HepG2 (cell line): ENCODE measurements around the gene RSKR. TPM values are rescaled to one million over a fixed set of nuclear protein-coding genes. Genes with fewer than 3 reads are reported as not detected.

ENCODE experiments used
- ATAC-seq: fragments of 200-7000 bp; cut with Tn5 transposase; 3 replicates; pipeline ENCODE4 v1.9.1; 2020; ENCODE audit warnings: mild to moderate bottlenecking, moderate library complexity
- BruUV-seq: library from RNA; stranded (reverse); fragments of 400-500 nt; replicated peaks from 2 replicates; lab custom pipeline; 2021; lab: Mats Ljungman, UMichigan
- CTCF ChIA-PET: fragments of 300-600 bp; formaldehyde crosslinking; extraction: SDS; loops from one replicate; lab custom pipeline; 2021; ENCODE audit warnings: low total read pairs, inconsistent platforms, low intra/inter-chr PET ratio; lab: Yijun Ruan, JAX
- POLR2A ChIA-PET: fragments of 350-600 bp; sonication (Branson Sonifier 250); formaldehyde crosslinking; loops from one replicate; lab custom pipeline; 2020; ENCODE audit warnings: antibody characterized with exemption, inconsistent platforms; lab: Yijun Ruan, JAX
- DNase-seq: peaks from one replicate; pipeline ENCODE4 v3.0.0-alpha.2; 2015; ENCODE audit warnings: low spot score
- FAIRE-seq: peaks from 3 replicates; lab custom pipeline; 2011; peaks lifted over from hg19 to GRCh38; lab: Jason Lieb, UNC
- H2AFZ ChIP-seq: one replicate; pipeline ENCODE4 v1.6.1; 2011; ENCODE audit warnings: low read length, inconsistent platforms
- H3K27ac ChIP-seq: fragments of 300-600 bp; 3 replicates; pipeline ENCODE4 v1.8.0; 2011; ENCODE audit warnings: mixed run types, mild to moderate bottlenecking, mixed read lengths, low read length, inconsistent platforms; ENCODE audit not compliant: insufficient read depth; ENCODE audit errors: extremely low read length
- H3K27me3 ChIP-seq, 2 experiments: fragments of 200-600 bp in 1 of 2; 2 replicates in 1 of 2; 3 replicates in 1 of 2; pipeline versions ENCODE4 v1.6.0 to v1.8.0; 2011; ENCODE audit warnings: low read length in 2 of 2, mild to moderate bottlenecking in 2 of 2, moderate library complexity in 2 of 2, inconsistent platforms in 1 of 2; ENCODE audit not compliant: insufficient read depth in 2 of 2, control insufficient read depth in 1 of 2
- H3K36me3 ChIP-seq, 2 experiments: fragments of 200-600 bp in 1 of 2; replicated peaks in 1 of 2; 2 replicates in 1 of 2; 3 replicates in 1 of 2; pipeline versions ENCODE4 v1.5.1 to v1.8.0; 2011; ENCODE audit warnings: low read length in 2 of 2, inconsistent platforms in 1 of 2; ENCODE audit not compliant: insufficient read depth in 2 of 2, control insufficient read depth in 1 of 2
- H3K4me1 ChIP-seq: 2 replicates; pipeline ENCODE4 v1.5.1; 2012; ENCODE audit warnings: low read length, inconsistent platforms; ENCODE audit not compliant: insufficient read depth
- H3K4me2 ChIP-seq: 2 replicates; pipeline ENCODE4 v1.6.0; 2011; ENCODE audit warnings: low read depth, low read length, inconsistent platforms
- H3K4me3 ChIP-seq, 3 experiments: fragments of 200-600 bp in 1 of 3; sonication (generic), shearing (Covaris generic) in 1 of 3; replicated peaks in 1 of 3; 2 replicates each; pipeline ENCODE4 v1.5.1; 2011 to 2016; ENCODE audit warnings: low read length in 3 of 3, inconsistent platforms in 2 of 3, low read depth in 2 of 3, mild to moderate bottlenecking in 2 of 3, control low read depth in 1 of 3, mixed read lengths in 1 of 3; ENCODE audit not compliant: insufficient read depth in 1 of 3
- H3K79me2 ChIP-seq: one replicate; pipeline ENCODE4 v1.6.1; 2011; ENCODE audit warnings: low read length, inconsistent platforms; ENCODE audit not compliant: insufficient read depth
- H3K9ac ChIP-seq: 2 replicates; pipeline ENCODE4 v1.6.0; 2011; ENCODE audit warnings: mild to moderate bottlenecking, low read depth, low read length, inconsistent platforms; ENCODE audit not compliant: insufficient read depth
- H3K9me3 ChIP-seq: 2 replicates; pipeline ENCODE4 v1.5.1; 2012; ENCODE audit warnings: mild to moderate bottlenecking, low read length
- H4K20me1 ChIP-seq: 2 replicates; pipeline ENCODE4 v1.6.0; 2011; ENCODE audit warnings: inconsistent platforms, mild to moderate bottlenecking, low read length, moderate library complexity; ENCODE audit not compliant: insufficient read depth
- ARNTL ChIP-seq: sonication (generic); formaldehyde crosslinking; IDR thresholded peaks from 2 replicates; pipeline ENCODE4 v1.4.0; 2020; ENCODE audit warnings: mild to moderate bottlenecking, missing genetic modification reagents
- CREM ChIP-seq, 2 experiments: sonication (generic) in 1 of 2; formaldehyde crosslinking in 1 of 2; IDR thresholded peaks; 2 replicates each; pipeline versions ENCODE4 v1.4.0 to v1.6.1; 2016 to 2020; ENCODE audit warnings: antibody characterized with exemption in 1 of 2, mild to moderate bottlenecking in 1 of 2, missing genetic modification reagents in 1 of 2
- EEA1 ChIP-seq: sonication (generic); formaldehyde crosslinking; IDR thresholded peaks from 2 replicates; pipeline ENCODE4 v1.5.1; 2020; ENCODE audit warnings: mild to moderate bottlenecking, missing genetic modification reagents, borderline replicate concordance
- HNRNPL ChIP-seq: fragments of 200-400 bp; formaldehyde crosslinking; IDR thresholded peaks from 2 replicates; pipeline ENCODE4 v1.6.1; 2017; ENCODE audit warnings: mild to moderate bottlenecking, low read depth, low read length
- KLF11 ChIP-seq: IDR thresholded peaks from 2 replicates; pipeline ENCODE4 v1.6.1; 2016; ENCODE audit warnings: missing compliant biosample characterization
- MIER3 ChIP-seq: IDR thresholded peaks from 2 replicates; pipeline ENCODE4 v1.6.1; 2016; ENCODE audit warnings: missing compliant biosample characterization, borderline replicate concordance
- NR2F2 ChIP-seq: IDR thresholded peaks from 2 replicates; pipeline ENCODE4 v1.6.1; 2012; ENCODE audit warnings: low read depth, inconsistent platforms, borderline replicate concordance
- RORA ChIP-seq: sonication (generic); formaldehyde crosslinking; IDR thresholded peaks from 2 replicates; pipeline ENCODE4 v1.5.0; 2020; ENCODE audit warnings: mild to moderate bottlenecking, missing genetic modification reagents, moderate library complexity
- TBX3 ChIP-seq: fragments of 450-650 bp; IDR thresholded peaks from 2 replicates; pipeline ENCODE4 v1.6.1; 2017; ENCODE audit warnings: antibody characterized with exemption, mild to moderate bottlenecking, inconsistent platforms, borderline replicate concordance
- ZNF432 ChIP-seq: sonication (generic); formaldehyde crosslinking; IDR thresholded peaks from 2 replicates; pipeline ENCODE4 v1.5.0; 2020; ENCODE audit warnings: missing genetic modification reagents, mild to moderate bottlenecking, borderline replicate concordance
- ZNF749 ChIP-seq: sonication (generic); formaldehyde crosslinking; IDR thresholded peaks from 2 replicates; pipeline ENCODE4 v1.8.0; 2022; ENCODE audit warnings: mild to moderate bottlenecking, missing genetic modification reagents, moderate library complexity, borderline replicate concordance
- WGBS: methylation state at CpG from one replicate; pipeline ENCODE4 v1.1.6; 2017; ENCODE audit warnings: low lambda C conversion rate; 5-methylcytosine and 5-hydroxymethylcytosine counted together
- in situ Hi-C: cut with HindIII; loops from 2 replicates; pipeline ENCODE4 v1.10.0; 2017; ENCODE audit warnings: low pct_unique_long_range_greater_than_20kb; ENCODE audit not compliant: extremely low pct_ligation_motif_present
- intact Hi-C: fragments of 100-400 bp; cut with micrococcal nuclease; formaldehyde crosslinking; loops from one replicate; pipeline ENCODE4 v1.10.0; 2022; ENCODE audit not compliant: unreplicated experiment
- polyA plus RNA-seq, 8 experiments: library from polyadenylated mRNA; depleted of rRNA in 3 of 8; stranded (reverse) in 7 of 8; unstranded in 1 of 8; fragments of >200 nt; fragmentation: Illumina TruSeq in 4 of 8; extraction: Trizol in 4 of 8; gene quantifications; 2 replicates each; pipeline versions ENCODE4 v1.2.1 to v1.2.3, GENCODE V29; 2011 to 2016; ENCODE audit warnings: low read depth in 4 of 8, missing spikeins in 1 of 8, mixed read lengths in 1 of 8; ENCODE audit not compliant: insufficient read depth in 1 of 8
- total RNA-seq, 5 experiments: library from RNA; depleted of rRNA; stranded (reverse); fragments of >200 nt; fragmentation: Illumina TruSeq; extraction: Trizol; gene quantifications; 2 replicates each; pipeline ENCODE4 v1.2.3, GENCODE V29; 2016; ENCODE audit warnings: low read depth in 1 of 5
- TF ChIP-seq, protein P1 (sequence below): sonication (generic); formaldehyde crosslinking; IDR thresholded peaks from 2 replicates; pipeline ENCODE4 v1.4.0; 2020; ENCODE audit warnings: missing genetic modification reagents
- TF ChIP-seq, protein P2 (sequence below): IDR thresholded peaks from 2 replicates; pipeline ENCODE4 v1.6.1; 2016; ENCODE audit warnings: missing compliant biosample characterization, missing genetic modification reagents, borderline replicate concordance

RSKR gene
- total and polyA plus RNA-seq, 2 of the 13 experiments (the other 11 are each of a cell fraction or from before 2014, with no cell fraction given), result 5.0 to 10.4 TPM

DNA sequence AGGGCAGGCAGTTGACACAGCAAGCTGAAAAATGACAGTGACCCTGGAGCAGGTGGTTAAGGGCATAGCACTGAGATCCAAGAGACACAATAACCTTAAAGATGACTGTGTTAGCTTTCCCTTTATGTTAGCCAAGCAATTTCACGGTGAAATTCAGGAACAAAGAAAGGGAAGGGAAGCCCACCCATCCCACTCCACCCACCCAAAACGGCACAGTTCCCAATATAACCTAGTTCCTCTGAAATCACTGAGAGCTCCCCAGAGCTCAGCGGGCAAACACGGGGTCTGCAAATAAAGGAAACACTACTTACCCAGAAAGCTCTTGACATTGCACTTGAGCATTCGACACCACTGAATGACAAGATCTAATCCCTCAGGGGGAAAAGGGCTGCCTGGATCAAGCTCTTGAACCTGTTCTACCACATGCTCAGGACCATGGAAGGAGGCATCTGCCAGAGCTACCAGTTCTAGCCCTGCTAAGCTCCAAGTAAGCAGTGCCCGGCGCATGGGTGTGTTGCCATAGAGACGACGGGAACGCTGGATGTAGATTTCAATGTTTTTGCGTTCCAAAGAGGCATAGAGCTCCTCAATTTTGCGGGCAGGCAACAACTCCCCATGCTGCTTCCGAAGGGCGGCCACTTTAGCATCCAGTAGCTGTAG lies 20.4 kb upstream of the RSKR start:
- TF ChIP-seq ZNF749 (CRISPR knock-in tag) (no peak), HNRNPL (no peak), ZNF432 (no peak), RORA (CRISPR knock-in tag) (no peak), NR2F2 (no peak), ARNTL (CRISPR knock-in tag) (no peak), EEA1 (no peak), CREM (IDR thresholded peaks at IDR 0.05) (no peak), CREM (CRISPR knock-in tag; IDR thresholded peaks at IDR 0.05) (no peak), KLF11 (no peak), MIER3 (CRISPR knock-in tag) (no peak), TBX3 (no peak)
- TF ChIP-seq, protein P1, sequence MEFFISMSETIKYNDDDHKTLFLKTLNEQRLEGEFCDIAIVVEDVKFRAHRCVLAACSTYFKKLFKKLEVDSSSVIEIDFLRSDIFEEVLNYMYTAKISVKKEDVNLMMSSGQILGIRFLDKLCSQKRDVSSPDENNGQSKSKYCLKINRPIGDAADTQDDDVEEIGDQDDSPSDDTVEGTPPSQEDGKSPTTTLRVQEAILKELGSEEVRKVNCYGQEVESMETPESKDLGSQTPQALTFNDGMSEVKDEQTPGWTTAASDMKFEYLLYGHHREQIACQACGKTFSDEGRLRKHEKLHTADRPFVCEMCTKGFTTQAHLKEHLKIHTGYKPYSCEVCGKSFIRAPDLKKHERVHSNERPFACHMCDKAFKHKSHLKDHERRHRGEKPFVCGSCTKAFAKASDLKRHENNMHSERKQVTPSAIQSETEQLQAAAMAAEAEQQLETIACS (CRISPR knock-in tag), result no peak
- TF ChIP-seq, protein P2, sequence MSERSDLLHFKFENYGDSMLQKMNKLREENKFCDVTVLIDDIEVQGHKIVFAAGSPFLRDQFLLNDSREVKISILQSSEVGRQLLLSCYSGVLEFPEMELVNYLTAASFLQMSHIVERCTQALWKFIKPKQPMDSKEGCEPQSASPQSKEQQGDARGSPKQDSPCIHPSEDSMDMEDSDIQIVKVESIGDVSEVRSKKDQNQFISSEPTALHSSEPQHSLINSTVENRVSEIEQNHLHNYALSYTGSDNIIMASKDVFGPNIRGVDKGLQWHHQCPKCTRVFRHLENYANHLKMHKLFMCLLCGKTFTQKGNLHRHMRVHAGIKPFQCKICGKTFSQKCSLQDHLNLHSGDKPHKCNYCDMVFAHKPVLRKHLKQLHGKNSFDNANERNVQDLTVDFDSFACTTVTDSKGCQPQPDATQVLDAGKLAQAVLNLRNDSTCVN (CRISPR knock-in tag), result no peak
- in situ Hi-C loops, result loop anchor here (25.0 kb wide), 1 partner anchor 253 kb away; the partner anchor contains the start of gene FLOT2

More for the DNA sequence above, 20.4 kb upstream of the RSKR start:
- POLR2A ChIA-PET, result interaction anchor here (1.4 kb wide), 1 partner anchor 10 kb away, joined by 5 read pairs; the partner anchor contains the start of gene BLTP2
- no peak overlapping the region for H3K4me3 ChIP-seq
- H3K4me1 ChIP-seq, result no peaks in the 10 kb centered on the region
- no peak overlapping the region for H3K27ac ChIP-seq
- intact Hi-C loops, result no loop called here
- DNase-seq, result no peak
- no peak for ATAC-seq
- H3K36me3 ChIP-seq, result peaks cover 48 to 90% of the 10 kb centered on the region in 2 experiments
- BruUV-seq, result TSS peak; percentile 26
- H2AFZ ChIP-seq, result no peak overlapping the region
- H3K27me3 ChIP-seq, result no peaks in the 10 kb centered on the region
- no peaks in the 10 kb centered on the region for H3K9me3 ChIP-seq
- no peak for FAIRE-seq
- CTCF ChIA-PET, result no interaction called here
- no peaks in the 10 kb centered on the region for H4K20me1 ChIP-seq
- WGBS, result 94% methylated on average over 7 of the region's 14 CpGs
- H3K4me2 ChIP-seq, result no peak overlapping the region
- H3K9ac ChIP-seq, result no peak overlapping the region
- no peaks in the 10 kb centered on the region for H3K79me2 ChIP-seq
